Neutrophil (primary cell): ENCODE measurements around the gene DHX34.

Source experiments
- H3K27ac ChIP-seq: fragments of 200-600 bp; sonication (generic); 2 replicates; pipeline ENCODE4 v1.5.1; 2016; ENCODE audit warnings: mild to moderate bottlenecking, moderate library complexity
- H3K27me3 ChIP-seq: fragments of 200-600 bp; sonication (generic); 2 replicates; pipeline ENCODE4 v1.6.0; 2016; ENCODE audit warnings: mild to moderate bottlenecking
- H3K36me3 ChIP-seq: fragments of 200-600 bp; sonication (generic); 2 replicates; pipeline ENCODE4 v1.5.1; 2017
- H3K4me1 ChIP-seq, 2 experiments: fragments of 200-600 bp in 1 of 2; sonication (generic) in 1 of 2; 1 replicate in 1 of 2; 2 replicates in 1 of 2; pipeline versions ENCODE4 v1.5.1 to v1.6.1; 2013 to 2016; ENCODE audit warnings: low read depth in 1 of 2, low read length in 1 of 2, mild to moderate bottlenecking in 1 of 2, moderate library complexity in 1 of 2; ENCODE audit not compliant: control insufficient read depth in 1 of 2, insufficient read depth in 1 of 2
- H3K4me3 ChIP-seq, 2 experiments: fragments of 200-600 bp in 1 of 2; sonication (generic) in 1 of 2; 1 replicate in 1 of 2; 2 replicates in 1 of 2; pipeline ENCODE4 v1.5.1; 2013 to 2016; ENCODE audit warnings: low read depth in 1 of 2, low read length in 1 of 2, mild to moderate bottlenecking in 1 of 2, moderate library complexity in 1 of 2
- H3K9me3 ChIP-seq: fragments of 200-600 bp; sonication (generic); 2 replicates; pipeline ENCODE4 v1.5.1; 2016
- CTCF ChIP-seq: fragments of 200-600 bp; sonication (generic); IDR thresholded peaks from 2 replicates; pipeline ENCODE4 v1.5.1; 2016; ENCODE audit warnings: antibody characterized with exemption

The DHX34 gene

GRCh38 chr19:47419789-47420188, 70.7 kb downstream of the DHX34 start:
- no peaks in the 10 kb centered on the region for H3K4me1 ChIP-seq
- no peak overlapping the region for H3K4me3 ChIP-seq
- no peaks in the 10 kb centered on the region for H3K9me3 ChIP-seq
- no peak overlapping the region for H3K27ac ChIP-seq
- no peaks in the 10 kb centered on the region for H3K36me3 ChIP-seq
- peaks cover 100% of the 10 kb centered on the region for H3K27me3 ChIP-seq
- no peak for TF ChIP-seq CTCF

- Histone ChIP-seq H3K9me3 (no peaks in the 10 kb centered on the region), H3K4me1 (no peaks in the 10 kb centered on the region), H3K27me3 (peaks cover 100% of the 10 kb centered on the region), H3K36me3 (no peaks in the 10 kb centered on the region), H3K27ac (no peak overlapping the region), H3K4me3 (no peak overlapping the region)
- no peak for TF ChIP-seq CTCF
Measured at GRCh38 chr19:47421244-47421786, 72.2 kb downstream of the DHX34 start.

- H3K4me3 ChIP-seq = no peak overlapping the region
- H3K36me3 ChIP-seq = no peaks in the 10 kb centered on the region
- no peaks in the 10 kb centered on the region for H3K4me1 ChIP-seq
- H3K9me3 ChIP-seq = no peaks in the 10 kb centered on the region
- H3K27ac ChIP-seq = no peak overlapping the region
- H3K27me3 ChIP-seq = peaks cover 100% of the 10 kb centered on the region
- no peak for TF ChIP-seq CTCF
Measured at GRCh38 chr19:47421844-47422395, 72.8 kb downstream of the DHX34 start.

GRCh38 chr19:47422417-47423163, 73.5 kb downstream of the DHX34 start:
- Histone ChIP-seq H3K36me3 (no peaks in the 10 kb centered on the region), H3K4me3 (no peak overlapping the region), H3K4me1 (no peaks in the 10 kb centered on the region), H3K27me3 (peaks cover 100% of the 10 kb centered on the region), H3K27ac (no peak overlapping the region), H3K9me3 (no peaks in the 10 kb centered on the region)
- TF ChIP-seq CTCF = no peak

- no peaks in the 10 kb centered on the region for H3K36me3 ChIP-seq
- peaks cover 100% of the 10 kb centered on the region for H3K27me3 ChIP-seq
- no peak overlapping the region for H3K27ac ChIP-seq
- peaks cover 2 to 4% of the 10 kb centered on the region in 2 experiments for H3K4me1 ChIP-seq
- TF ChIP-seq CTCF = no peak
- H3K9me3 ChIP-seq = no peaks in the 10 kb centered on the region
- H3K4me3 ChIP-seq = no peak overlapping the region
Measured at GRCh38 chr19:47423203-47423882, 74.2 kb downstream of the DHX34 start.
